Spleen (tissue), 11 donors: ENCODE data around the gene WNT2. TPM values are rescaled to one million over a fixed set of nuclear protein-coding genes. Genes with fewer than 3 reads are reported as not detected.

Experiments used
- DNase-seq: peaks from one replicate; pipeline ENCODE4 v3.0.0-alpha.2; 2020
- H3K27ac ChIP-seq, 8 donors: fragments of 200-600 bp; sonication (generic) in 7 of 8; 1 replicate in 4 of 8; 2 replicates in 4 of 8; pipeline versions ENCODE4 v1.5.0 to v1.8.0; 2016 to 2021; ENCODE audit warnings: inconsistent platforms in 4 of 8, mild to moderate bottlenecking in 4 of 8, moderate library complexity in 1 of 8
- H3K27me3 ChIP-seq, 7 donors: fragments of 200-600 bp; sonication (generic) in 6 of 7; replicated peaks in 1 of 7; 1 replicate in 4 of 7; 2 replicates in 3 of 7; pipeline versions ENCODE4 v1.5.0 to v1.8.0; 2016 to 2021; ENCODE audit warnings: inconsistent platforms in 3 of 7, mild to moderate bottlenecking in 1 of 7
- H3K36me3 ChIP-seq, 6 donors: fragments of 200-600 bp; sonication (generic) in 5 of 6; 1 replicate in 4 of 6; 2 replicates in 2 of 6; pipeline versions ENCODE4 v1.5.0 to v1.8.0; 2016 to 2021; ENCODE audit warnings: inconsistent platforms in 2 of 6
- H3K4me1 ChIP-seq, 6 donors: fragments of 200-600 bp; sonication (generic) in 5 of 6; 1 replicate in 3 of 6; 2 replicates in 3 of 6; pipeline versions ENCODE4 v1.5.0 to v1.8.0; 2016 to 2021; ENCODE audit warnings: inconsistent platforms in 3 of 6
- H3K4me3 ChIP-seq, 8 donors: fragments of 200-600 bp; sonication (generic) in 7 of 8; 1 replicate in 4 of 8; 2 replicates in 4 of 8; pipeline versions ENCODE4 v1.5.0 to v1.8.0; 2016 to 2021; ENCODE audit warnings: inconsistent platforms in 4 of 8, mild to moderate bottlenecking in 4 of 8, moderate library complexity in 2 of 8
- H3K9me3 ChIP-seq, 8 donors: fragments of 200-600 bp; sonication (generic) in 7 of 8; 1 replicate in 4 of 8; 2 replicates in 4 of 8; pipeline versions ENCODE4 v1.5.0 to v1.8.0; 2016 to 2021; ENCODE audit warnings: inconsistent platforms in 4 of 8
- POLR2A ChIP-seq, 3 donors: fragments of 450-650 bp; IDR thresholded peaks; one replicate each; pipeline ENCODE4 v1.5.1; 2017; ENCODE audit warnings: antibody characterized with exemption in 3 of 3, mild to moderate bottlenecking in 1 of 3
- POLR2AphosphoS5 ChIP-seq, 3 donors: sonication (generic); formaldehyde crosslinking; IDR thresholded peaks; one replicate each; pipeline ENCODE4 v1.5.1; 2017; ENCODE audit warnings: antibody characterized with exemption in 3 of 3
- WGBS, 5 donors: extraction: QIAGEN DNeasy Blood & Tissue Kit in 3 of 5; methylation state at CpG; one replicate each; pipeline versions ENCODE4 v1.1.5 to v1.1.7; 2013 to 2018; 5-methylcytosine and 5-hydroxymethylcytosine counted together
- intact Hi-C: fragments of 100-400 bp; cut with DNase I; formaldehyde crosslinking; loops from one replicate; pipeline ENCODE4 v1.15.0; 2023; ENCODE audit warnings: low total_unique reads
- polyA plus RNA-seq, 3 donors: library from polyadenylated mRNA; stranded (reverse); fragments of 200-250 nt; gene quantifications; one replicate each; pipeline ENCODE4 v1.2.1, GENCODE V29; 2013
- total RNA-seq, 7 donors: library from RNA; depleted of rRNA in 3 of 7; stranded (reverse); fragments of >200 nt in 3 of 7; fragmentation: NEBNext Ultra II Directional in 4 of 7; extraction: Animal tissue kit (Norgen Biotek cat#: 25700) in 4 of 7; gene quantifications; one replicate each; pipeline versions ENCODE4 v1.1.0 to v1.2.1, GENCODE V29; 2016 to 2021
- TF ChIP-seq, protein P1 (sequence below), 11 experiments: fragments of 200-600 bp in 7 of 11; fragments of 450-650 bp in 4 of 11; sonication (generic) in 4 of 11; IDR thresholded peaks in 8 of 11; conservative IDR thresholded peaks in 3 of 11; 1 replicate in 7 of 11; 2 replicates in 4 of 11; pipeline versions ENCODE4 v1.4.0 to v1.8.0; 2016 to 2021; ENCODE audit warnings: antibody characterized with exemption in 11 of 11, inconsistent platforms in 4 of 11, mild to moderate bottlenecking in 1 of 11
- donor health status: healthy with polysubstance abuse.
- donor health status: DM: no; HTN: no; CAD: no; lungs with moderate emphysema.
- donor health status: DM: no; HTN: no; CAD: no.
- donor health status: Bipolar disorder and iron deficiency.
- donor health status: healthy.
- donor health status: DM: no; HTN: no; CAD: no.
- donor health status: DM: yes; HTN: yes; CAD: no.

Gene WNT2
- total and polyA plus RNA-seq, 10 donors = 0.22 to 6.2 (median 2.1) TPM

DNA sequence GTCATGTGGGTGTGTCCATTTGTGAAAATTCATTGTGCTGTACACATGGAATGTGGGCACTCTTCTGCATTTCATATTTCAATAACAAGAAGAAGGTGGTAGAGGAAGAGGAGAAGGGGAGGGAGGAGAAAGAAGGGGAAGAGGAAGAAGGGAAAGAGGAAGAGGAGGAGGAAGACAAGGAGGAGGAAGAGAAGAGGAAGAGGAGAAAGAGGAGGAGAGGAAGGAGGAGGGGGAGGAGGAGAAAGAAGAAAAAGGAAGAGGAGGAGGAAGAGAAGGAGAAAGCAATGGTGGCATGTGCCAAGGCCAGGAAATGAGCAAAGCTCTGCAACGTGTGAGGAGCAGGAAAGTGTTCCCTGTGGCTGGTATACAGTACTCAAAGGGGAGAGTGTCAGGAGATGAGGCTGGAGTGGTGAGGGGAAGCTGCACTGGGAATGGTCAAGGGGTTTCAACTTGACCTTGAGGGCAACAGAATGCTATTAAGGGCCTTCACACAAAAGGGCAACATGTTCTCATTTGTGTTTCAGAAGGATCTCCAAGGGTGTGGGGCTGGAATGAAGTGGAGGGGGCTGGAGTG lies 40.5 kb downstream of the WNT2 start:
- WGBS, 5 donors = 1 to 18% (median 12%) methylated on average over 1 of the region's 1 CpG
- no peak for DNase-seq
- no peak overlapping the region for H3K27ac ChIP-seq

DNA sequence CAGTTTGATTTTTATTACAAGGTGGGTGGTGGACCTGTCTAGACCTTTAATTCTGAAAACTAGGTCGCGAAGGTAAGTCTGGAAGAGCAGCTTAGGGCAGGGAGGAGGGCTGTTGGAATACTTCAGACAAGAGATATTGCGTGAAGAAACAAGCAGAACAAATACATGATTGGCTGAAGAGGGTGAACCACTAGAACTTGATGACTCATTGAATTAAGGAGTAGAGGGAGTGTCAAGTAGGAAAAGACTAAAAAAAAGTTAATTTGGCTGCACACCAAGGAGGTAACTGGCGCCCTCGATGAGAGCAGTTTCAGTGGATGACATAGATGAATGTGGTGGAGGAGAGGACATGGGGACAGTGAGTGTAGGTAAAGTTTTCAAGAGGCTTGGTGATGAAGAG lies 41.3 kb downstream of the WNT2 start:
- no peak for DNase-seq
- no peak overlapping the region for H3K27ac ChIP-seq
- TF ChIP-seq POLR2AphosphoS5 (IDR thresholded peaks at IDR 0.05) = no peak
- no peak for TF ChIP-seq POLR2A (IDR thresholded peaks at IDR 0.05)
- TF ChIP-seq, protein P1, sequence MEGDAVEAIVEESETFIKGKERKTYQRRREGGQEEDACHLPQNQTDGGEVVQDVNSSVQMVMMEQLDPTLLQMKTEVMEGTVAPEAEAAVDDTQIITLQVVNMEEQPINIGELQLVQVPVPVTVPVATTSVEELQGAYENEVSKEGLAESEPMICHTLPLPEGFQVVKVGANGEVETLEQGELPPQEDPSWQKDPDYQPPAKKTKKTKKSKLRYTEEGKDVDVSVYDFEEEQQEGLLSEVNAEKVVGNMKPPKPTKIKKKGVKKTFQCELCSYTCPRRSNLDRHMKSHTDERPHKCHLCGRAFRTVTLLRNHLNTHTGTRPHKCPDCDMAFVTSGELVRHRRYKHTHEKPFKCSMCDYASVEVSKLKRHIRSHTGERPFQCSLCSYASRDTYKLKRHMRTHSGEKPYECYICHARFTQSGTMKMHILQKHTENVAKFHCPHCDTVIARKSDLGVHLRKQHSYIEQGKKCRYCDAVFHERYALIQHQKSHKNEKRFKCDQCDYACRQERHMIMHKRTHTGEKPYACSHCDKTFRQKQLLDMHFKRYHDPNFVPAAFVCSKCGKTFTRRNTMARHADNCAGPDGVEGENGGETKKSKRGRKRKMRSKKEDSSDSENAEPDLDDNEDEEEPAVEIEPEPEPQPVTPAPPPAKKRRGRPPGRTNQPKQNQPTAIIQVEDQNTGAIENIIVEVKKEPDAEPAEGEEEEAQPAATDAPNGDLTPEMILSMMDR (IDR thresholded peaks at IDR 0.05 in 8 of 11, conservative IDR thresholded peaks at IDR 0.05 in 3 of 11) = no peak
- H3K4me3 ChIP-seq = no peak overlapping the region
- intact Hi-C loops = no loop called here
- H3K27me3 ChIP-seq = no peaks in the 10 kb centered on the region
- no peaks in the 10 kb centered on the region for H3K9me3 ChIP-seq
- peaks cover 0 to 13% (median 0%) of the 10 kb centered on the region in 6 donors for H3K4me1 ChIP-seq
- H3K36me3 ChIP-seq = no peaks in the 10 kb centered on the region
- WGBS, 5 donors = 83 to 89% (median 86%) methylated on average over 5 of the region's 5 CpGs

More for the DNA sequence above, 40.5 kb downstream of the WNT2 start:
- no peak overlapping the region for H3K4me3 ChIP-seq
- peaks cover 0 to 13% (median 0%) of the 10 kb centered on the region in 6 donors for H3K4me1 ChIP-seq
- TF ChIP-seq POLR2AphosphoS5 (IDR thresholded peaks at IDR 0.05) (no peak), POLR2A (IDR thresholded peaks at IDR 0.05) (no peak)
- TF ChIP-seq, protein P1 (IDR thresholded peaks at IDR 0.05 in 8 of 11, conservative IDR thresholded peaks at IDR 0.05 in 3 of 11) = no peak
- no peaks in the 10 kb centered on the region for H3K9me3 ChIP-seq
- H3K27me3 ChIP-seq = no peaks in the 10 kb centered on the region
- intact Hi-C loops = no loop called here
- no peaks in the 10 kb centered on the region for H3K36me3 ChIP-seq

DNA sequence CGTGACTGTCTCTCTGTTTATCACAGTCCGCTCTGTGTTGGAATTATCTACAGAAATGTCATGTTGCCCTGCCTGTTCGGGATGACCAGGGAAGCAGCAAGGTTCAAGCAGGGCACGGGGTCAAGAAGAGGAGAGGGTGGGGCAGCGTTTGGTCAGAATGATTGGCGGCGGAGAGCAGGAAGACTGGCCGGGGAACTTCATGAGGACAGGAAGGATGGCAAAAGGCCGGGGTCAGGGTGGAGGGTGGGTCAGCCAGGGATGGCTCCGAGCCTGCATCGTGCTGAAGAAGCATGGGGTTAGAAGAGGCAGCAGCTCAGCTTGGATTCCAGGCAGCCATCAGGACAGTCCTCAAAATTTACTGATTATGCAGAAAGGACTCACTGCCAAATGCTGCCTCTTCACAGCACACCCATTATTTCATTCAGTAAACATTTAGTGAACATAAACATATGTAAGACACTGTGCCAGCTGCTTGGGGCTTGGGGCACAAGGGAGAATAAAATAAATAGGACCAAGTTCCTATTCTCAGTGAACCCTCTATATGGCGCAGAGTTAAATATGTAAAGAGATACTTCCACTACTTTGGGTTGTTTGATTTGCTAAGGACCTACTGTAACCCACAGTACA lies 42.8 kb downstream of the WNT2 start:
- no peaks in the 10 kb centered on the region for H3K27me3 ChIP-seq
- H3K4me1 ChIP-seq = peaks cover 0 to 13% (median 0%) of the 10 kb centered on the region in 6 donors
- H3K9me3 ChIP-seq = no peaks in the 10 kb centered on the region
- no peak overlapping the region for H3K4me3 ChIP-seq
- peak; percentile 16 to 66 (median 52) for TF ChIP-seq POLR2AphosphoS5 (IDR thresholded peaks at IDR 0.05)
- no peak for TF ChIP-seq POLR2A (IDR thresholded peaks at IDR 0.05)
- H3K27ac ChIP-seq = no peak overlapping the region
- WGBS, 5 donors = 66 to 76% (median 69%) methylated on average over 12 of the region's 12 CpGs
- intact Hi-C loops = no loop called here
- DNase-seq = no peak
- no peaks in the 10 kb centered on the region for H3K36me3 ChIP-seq

DNA sequence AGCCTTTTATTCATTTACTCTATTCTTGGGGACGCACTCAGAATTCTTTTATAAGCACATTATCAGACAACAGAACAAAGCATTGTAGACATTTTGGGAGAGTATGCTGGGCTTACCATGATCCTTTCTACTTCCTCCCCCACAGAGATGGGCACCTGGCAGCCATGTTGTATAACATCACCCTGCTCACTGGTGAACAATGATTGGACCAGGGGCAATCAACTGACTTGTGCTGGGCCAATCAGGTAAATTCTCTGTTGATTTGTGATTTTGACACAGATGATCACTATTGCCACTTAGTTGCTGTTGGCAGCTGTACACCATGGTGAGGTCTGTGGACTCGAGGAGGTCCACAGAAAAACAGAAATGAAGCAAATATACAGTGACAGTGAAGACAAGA lies 43.7 kb downstream of the WNT2 start:
- intact Hi-C loops = no loop called here

More for the DNA sequence above, 43.7 kb downstream of the WNT2 start:
- no peak for TF ChIP-seq POLR2AphosphoS5 (IDR thresholded peaks at IDR 0.05)
- TF ChIP-seq, protein P1 (IDR thresholded peaks at IDR 0.05 in 8 of 11, conservative IDR thresholded peaks at IDR 0.05 in 3 of 11) = no peak
- TF ChIP-seq POLR2A (IDR thresholded peaks at IDR 0.05) = no peak
- DNase-seq = no peak
- Histone ChIP-seq H3K27me3 (no peaks in the 10 kb centered on the region), H3K27ac (no peak overlapping the region), H3K36me3 (no peaks in the 10 kb centered on the region), H3K4me3 (no peak overlapping the region), H3K9me3 (no peaks in the 10 kb centered on the region), H3K4me1 (peaks cover 0 to 13% (median 0%) of the 10 kb centered on the region in 6 donors)
- 80 to 100% (median 88%) methylated on average over 2 of the region's 2 CpGs for WGBS, 5 donors
